ENCODE measurements around the gene PDLIM5.

The PDLIM5 gene

DNA sequence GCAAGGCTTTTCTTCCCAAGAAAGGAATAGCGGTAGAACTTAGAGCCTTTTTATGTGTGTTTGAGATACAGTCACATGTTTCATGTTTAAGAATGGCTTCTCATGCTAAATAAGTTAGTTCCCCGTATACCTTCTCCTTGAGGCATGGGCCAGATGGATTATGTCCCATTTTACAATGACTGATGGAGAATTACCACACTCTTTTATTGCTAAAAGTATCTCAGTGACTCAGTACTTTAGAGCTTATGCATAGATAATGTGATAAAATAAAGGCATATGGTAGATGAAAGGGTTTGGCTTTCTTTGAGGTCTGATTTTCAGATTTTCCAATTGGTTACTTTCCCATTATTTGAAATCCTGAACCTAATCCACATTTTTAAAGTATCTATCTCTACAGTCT, 184.3 kb downstream of the PDLIM5 start:
- TF ChIP-seq SP1 (IDR thresholded peaks at IDR 0.05): no peak
- no peak for TF ChIP-seq ZNF384 (IDR thresholded peaks at IDR 0.05)
- TF ChIP-seq FOXK2 (IDR thresholded peaks at IDR 0.05): no peak
- no peak for TF ChIP-seq BHLHE40 (IDR thresholded peaks at IDR 0.05; ENCODE audit: borderline replicate concordance)
- TF ChIP-seq TARDBP (IDR thresholded peaks at IDR 0.05): no peak
- no peak for TF ChIP-seq ELF4 (IDR thresholded peaks at IDR 0.05)
- no peak for TF ChIP-seq NFRKB (IDR thresholded peaks at IDR 0.05)
- no peak for TF ChIP-seq FOXM1 (IDR thresholded peaks at IDR 0.05; ENCODE audit: borderline replicate concordance)
- no peak for TF ChIP-seq SUZ12 (IDR thresholded peaks at IDR 0.05)
- no peak for TF ChIP-seq FOXA1 (IDR thresholded peaks at IDR 0.05)
- TF ChIP-seq LEF1 (IDR thresholded peaks at IDR 0.05; ENCODE audit: borderline replicate concordance): no peak
- CTCF ChIA-PET: no interaction called here
- no peak for DNase-seq (ENCODE audit: extremely low spot score)
- POLR2A ChIA-PET: no interaction called here

DNA sequence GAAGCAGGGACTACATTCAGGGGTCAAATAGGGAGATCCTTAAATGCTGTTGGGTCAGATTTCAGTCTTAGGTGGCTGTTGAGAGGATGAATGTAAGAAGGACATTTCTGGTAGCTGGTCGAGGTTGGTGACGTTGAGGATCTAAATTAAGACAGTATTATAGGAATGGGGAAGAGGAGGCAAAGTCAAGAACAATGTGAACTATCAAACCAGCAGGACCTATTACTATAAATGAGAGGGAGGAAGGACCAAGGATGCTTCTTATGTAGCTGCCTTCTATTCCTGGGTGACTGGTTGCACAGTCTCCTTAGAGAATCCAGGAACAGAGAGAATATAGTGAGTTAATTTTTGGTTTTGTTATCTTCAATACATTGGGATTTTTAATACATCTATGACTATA, 187.6 kb downstream of the PDLIM5 start:
- DNase-seq (ENCODE audit: extremely low spot score): no peak
- ChIA-PET CTCF (no interaction called here), POLR2A (no interaction called here)
- TF ChIP-seq NFRKB (IDR thresholded peaks at IDR 0.05): no peak

DNA sequence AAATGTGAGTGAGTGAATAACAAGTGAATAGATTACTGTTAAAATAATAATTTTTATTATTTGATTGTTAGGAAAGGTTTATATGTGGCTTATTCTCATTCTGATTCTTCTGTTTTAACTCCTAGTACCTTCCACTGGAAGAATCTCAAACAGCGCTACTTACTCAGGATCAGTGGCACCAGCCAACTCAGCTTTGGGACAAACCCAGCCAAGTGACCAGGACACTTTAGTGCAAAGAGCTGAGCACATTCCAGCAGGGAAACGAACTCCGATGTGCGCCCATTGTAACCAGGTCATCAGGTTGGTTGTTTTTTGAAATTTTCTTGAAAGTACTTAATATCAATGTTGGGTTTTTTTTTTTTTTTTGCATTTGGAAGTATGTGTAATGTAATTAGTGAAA, 188.4 kb downstream of the PDLIM5 start:
- CTCF ChIA-PET: no interaction called here
- TF ChIP-seq ARNT (IDR thresholded peaks at IDR 0.05) (no peak), L3MBTL2 (conservative IDR thresholded peaks at IDR 0.05) (no peak), ELF4 (IDR thresholded peaks at IDR 0.05) (no peak), HDGF (IDR thresholded peaks at IDR 0.05; ENCODE audit: borderline replicate concordance) (no peak), SP1 (IDR thresholded peaks at IDR 0.05) (no peak), LEF1 (IDR thresholded peaks at IDR 0.05; ENCODE audit: borderline replicate concordance) (no peak), FOXM1 (IDR thresholded peaks at IDR 0.05; ENCODE audit: borderline replicate concordance) (no peak), CTBP1 (IDR thresholded peaks at IDR 0.05; ENCODE audit: borderline replicate concordance) (no peak), BHLHE40 (IDR thresholded peaks at IDR 0.05; ENCODE audit: borderline replicate concordance) (no peak), ZNF384 (IDR thresholded peaks at IDR 0.05) (no peak), FOXK2 (IDR thresholded peaks at IDR 0.05) (no peak), FOXA1 (IDR thresholded peaks at IDR 0.05) (no peak)
- TF ChIP-seq, protein P1, sequence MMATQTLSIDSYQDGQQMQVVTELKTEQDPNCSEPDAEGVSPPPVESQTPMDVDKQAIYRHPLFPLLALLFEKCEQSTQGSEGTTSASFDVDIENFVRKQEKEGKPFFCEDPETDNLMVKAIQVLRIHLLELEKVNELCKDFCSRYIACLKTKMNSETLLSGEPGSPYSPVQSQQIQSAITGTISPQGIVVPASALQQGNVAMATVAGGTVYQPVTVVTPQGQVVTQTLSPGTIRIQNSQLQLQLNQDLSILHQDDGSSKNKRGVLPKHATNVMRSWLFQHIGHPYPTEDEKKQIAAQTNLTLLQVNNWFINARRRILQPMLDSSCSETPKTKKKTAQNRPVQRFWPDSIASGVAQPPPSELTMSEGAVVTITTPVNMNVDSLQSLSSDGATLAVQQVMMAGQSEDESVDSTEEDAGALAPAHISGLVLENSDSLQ (IDR thresholded peaks at IDR 0.05): no peak
- POLR2A ChIA-PET: no interaction called here
- no peak for DNase-seq (ENCODE audit: extremely low spot score)

DNA sequence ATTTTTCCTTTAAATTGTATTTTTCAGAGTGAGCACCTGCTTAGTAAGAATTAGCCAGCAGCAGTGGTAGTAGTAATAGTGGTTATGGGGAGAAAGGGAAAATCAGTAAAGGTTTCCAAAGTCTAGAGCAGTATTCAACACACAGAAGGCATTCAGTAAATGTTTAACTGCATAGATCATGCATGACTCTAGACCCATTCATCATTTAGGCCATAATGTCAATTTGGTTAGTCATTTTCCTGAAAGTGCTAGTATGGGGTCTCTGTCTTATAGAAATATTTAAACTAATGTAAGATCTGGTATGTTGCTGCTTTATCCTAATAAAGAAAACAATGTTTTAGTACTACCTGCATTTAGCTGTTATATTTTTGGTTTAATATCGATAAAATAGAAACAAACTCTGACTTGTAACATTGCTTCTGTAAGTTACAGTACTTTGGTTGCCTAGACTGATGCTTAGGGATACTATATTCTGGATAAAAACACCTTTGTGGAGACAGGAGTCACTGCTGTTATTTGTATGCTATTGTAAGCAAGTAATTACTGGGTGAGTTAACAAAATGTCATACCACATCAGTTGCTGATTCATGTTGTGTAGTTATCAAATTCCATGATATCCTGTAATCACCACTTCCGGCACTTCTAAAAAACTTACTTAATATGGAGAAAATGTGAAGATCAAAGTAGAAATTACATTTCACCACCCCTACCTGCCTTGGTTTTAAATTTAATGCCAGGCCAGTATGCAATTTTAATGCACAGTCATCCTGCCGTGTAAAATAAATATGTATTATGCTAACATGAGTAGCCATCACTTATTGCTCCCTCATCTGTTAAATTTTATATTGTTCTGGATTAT, 190.2 kb downstream of the PDLIM5 start:
- ChIA-PET POLR2A (interaction anchor here (0.6 kb wide), 1 partner anchor 196 kb away, joined by 3 read pairs; no protein-coding TSS in a partner anchor), CTCF (interaction anchor here (1.5 kb wide), 1 partner anchor 10 kb away, joined by 4 read pairs; no protein-coding TSS in a partner anchor)

DNA sequence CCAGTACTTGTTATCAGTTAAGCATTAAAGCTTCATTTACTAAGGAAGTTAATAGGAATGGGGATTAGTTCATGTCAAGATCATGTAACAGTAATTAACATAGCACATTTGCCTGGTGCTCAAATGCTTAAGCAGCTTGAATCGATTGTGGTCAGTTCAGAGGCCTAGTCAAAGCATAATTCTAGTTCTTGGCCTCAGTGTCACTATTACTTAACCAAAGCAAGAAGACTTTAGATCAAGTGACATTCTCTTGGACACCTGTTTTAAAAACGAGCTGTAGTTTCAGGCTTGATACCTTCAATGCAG, 190.8 kb downstream of the PDLIM5 start:
- no peak for DNase-seq (ENCODE audit: extremely low spot score)
- CTCF ChIA-PET: interaction anchor here (1.5 kb wide), 1 partner anchor 10 kb away, joined by 4 read pairs; no protein-coding TSS in a partner anchor
- POLR2A ChIA-PET: interaction anchor here (0.6 kb wide), 1 partner anchor 197 kb away, joined by 3 read pairs; no protein-coding TSS in a partner anchor
- no peak for TF ChIP-seq CTBP1 (IDR thresholded peaks at IDR 0.05; ENCODE audit: borderline replicate concordance)
- TF ChIP-seq BHLHE40 (IDR thresholded peaks at IDR 0.05; ENCODE audit: borderline replicate concordance): no peak
- no peak for TF ChIP-seq ELF4 (IDR thresholded peaks at IDR 0.05)
- TF ChIP-seq, protein P1 (IDR thresholded peaks at IDR 0.05): no peak
- TF ChIP-seq TARDBP (IDR thresholded peaks at IDR 0.05): no peak
- no peak for TF ChIP-seq FOXM1 (IDR thresholded peaks at IDR 0.05; ENCODE audit: borderline replicate concordance)
- TF ChIP-seq NFRKB (IDR thresholded peaks at IDR 0.05): no peak
- TF ChIP-seq FOXA1 (IDR thresholded peaks at IDR 0.05): no peak
- TF ChIP-seq SP1 (IDR thresholded peaks at IDR 0.05): no peak
- no peak for TF ChIP-seq ZNF384 (IDR thresholded peaks at IDR 0.05)
- no peak for TF ChIP-seq HDGF (IDR thresholded peaks at IDR 0.05; ENCODE audit: borderline replicate concordance)
- TF ChIP-seq LEF1 (IDR thresholded peaks at IDR 0.05; ENCODE audit: borderline replicate concordance): no peak
- TF ChIP-seq FOXK2 (IDR thresholded peaks at IDR 0.05): no peak
- TF ChIP-seq SUZ12 (IDR thresholded peaks at IDR 0.05): no peak
- no peak for TF ChIP-seq ARNT (IDR thresholded peaks at IDR 0.05)
- TF ChIP-seq L3MBTL2 (conservative IDR thresholded peaks at IDR 0.05): no peak

More for the DNA sequence above, 190.2 kb downstream of the PDLIM5 start:
- no peak for DNase-seq (ENCODE audit: extremely low spot score)
- TF ChIP-seq CTBP1 (IDR thresholded peaks at IDR 0.05; ENCODE audit: borderline replicate concordance): no peak
- TF ChIP-seq LEF1 (IDR thresholded peaks at IDR 0.05; ENCODE audit: borderline replicate concordance): no peak
- TF ChIP-seq ZNF384 (IDR thresholded peaks at IDR 0.05): no peak
- TF ChIP-seq FOXM1 (IDR thresholded peaks at IDR 0.05; ENCODE audit: borderline replicate concordance): no peak
- TF ChIP-seq FOXK2 (IDR thresholded peaks at IDR 0.05): no peak
- TF ChIP-seq BHLHE40 (IDR thresholded peaks at IDR 0.05; ENCODE audit: borderline replicate concordance): no peak

DNA sequence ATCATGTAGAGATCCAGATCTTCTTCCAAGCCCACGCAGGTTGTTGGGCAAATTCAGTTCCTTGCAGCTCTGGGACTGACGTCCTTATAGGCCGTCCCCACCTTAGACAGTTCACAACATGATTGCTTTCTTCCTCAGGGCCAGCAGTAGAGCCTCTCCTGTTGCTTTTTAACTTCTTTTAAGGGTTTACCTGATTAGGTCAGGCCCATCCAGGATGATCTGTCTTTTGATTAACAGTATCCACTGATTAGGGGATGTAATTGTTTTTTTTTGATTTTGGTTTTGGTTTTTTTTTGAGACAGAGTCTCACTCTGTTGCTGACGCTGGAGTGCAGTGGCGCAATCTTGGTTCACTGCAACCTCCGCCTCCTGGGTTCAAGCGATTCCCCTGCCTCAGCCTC, 197.0 kb downstream of the PDLIM5 start:
- ChIA-PET POLR2A (no interaction called here), CTCF (no interaction called here)
- TF ChIP-seq FOXA1 (IDR thresholded peaks at IDR 0.05) (no peak), ZNF384 (IDR thresholded peaks at IDR 0.05) (no peak), BHLHE40 (IDR thresholded peaks at IDR 0.05; ENCODE audit: borderline replicate concordance) (no peak), ELF4 (IDR thresholded peaks at IDR 0.05) (no peak), FOXM1 (IDR thresholded peaks at IDR 0.05; ENCODE audit: borderline replicate concordance) (no peak), SP1 (IDR thresholded peaks at IDR 0.05) (no peak), TARDBP (IDR thresholded peaks at IDR 0.05) (no peak), L3MBTL2 (conservative IDR thresholded peaks at IDR 0.05) (no peak), FOXK2 (IDR thresholded peaks at IDR 0.05) (no peak), SUZ12 (IDR thresholded peaks at IDR 0.05) (no peak), NFRKB (IDR thresholded peaks at IDR 0.05) (no peak), ARNT (IDR thresholded peaks at IDR 0.05) (no peak), LEF1 (IDR thresholded peaks at IDR 0.05; ENCODE audit: borderline replicate concordance) (no peak), CTBP1 (IDR thresholded peaks at IDR 0.05; ENCODE audit: borderline replicate concordance) (no peak), HDGF (IDR thresholded peaks at IDR 0.05; ENCODE audit: borderline replicate concordance) (no peak)
- TF ChIP-seq, protein P1 (IDR thresholded peaks at IDR 0.05): no peak

More for the DNA sequence above, 197.0 kb downstream of the PDLIM5 start:
- DNase-seq (ENCODE audit: extremely low spot score): no peak
